ENCODE data around the gene CDK18.

GRCh38 chr1:205580140-205580922 is 75.9 kb downstream of the CDK18 start:
- TF ChIP-seq, protein P1, sequence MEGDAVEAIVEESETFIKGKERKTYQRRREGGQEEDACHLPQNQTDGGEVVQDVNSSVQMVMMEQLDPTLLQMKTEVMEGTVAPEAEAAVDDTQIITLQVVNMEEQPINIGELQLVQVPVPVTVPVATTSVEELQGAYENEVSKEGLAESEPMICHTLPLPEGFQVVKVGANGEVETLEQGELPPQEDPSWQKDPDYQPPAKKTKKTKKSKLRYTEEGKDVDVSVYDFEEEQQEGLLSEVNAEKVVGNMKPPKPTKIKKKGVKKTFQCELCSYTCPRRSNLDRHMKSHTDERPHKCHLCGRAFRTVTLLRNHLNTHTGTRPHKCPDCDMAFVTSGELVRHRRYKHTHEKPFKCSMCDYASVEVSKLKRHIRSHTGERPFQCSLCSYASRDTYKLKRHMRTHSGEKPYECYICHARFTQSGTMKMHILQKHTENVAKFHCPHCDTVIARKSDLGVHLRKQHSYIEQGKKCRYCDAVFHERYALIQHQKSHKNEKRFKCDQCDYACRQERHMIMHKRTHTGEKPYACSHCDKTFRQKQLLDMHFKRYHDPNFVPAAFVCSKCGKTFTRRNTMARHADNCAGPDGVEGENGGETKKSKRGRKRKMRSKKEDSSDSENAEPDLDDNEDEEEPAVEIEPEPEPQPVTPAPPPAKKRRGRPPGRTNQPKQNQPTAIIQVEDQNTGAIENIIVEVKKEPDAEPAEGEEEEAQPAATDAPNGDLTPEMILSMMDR (IDR thresholded peaks at IDR 0.05) = no peak
- TF ChIP-seq POLR2A (IDR thresholded peaks at IDR 0.05) = no peak
